HEK293T (cell line): ENCODE results near the gene RAB6B.

ENCODE experiments used
- L3MBTL2 ChIP-seq: fragments of 450-650 bp; conservative IDR thresholded peaks from 2 replicates; pipeline ENCODE4 v1.6.1; 2016; ENCODE audit warnings: mild to moderate bottlenecking
- NFRKB ChIP-seq: fragments of 450-650 bp; IDR thresholded peaks from 2 replicates; pipeline ENCODE4 v1.6.1; 2016; ENCODE audit warnings: mild to moderate bottlenecking, moderate library complexity
- SP1 ChIP-seq: fragments of 450-650 bp; IDR thresholded peaks from 2 replicates; pipeline ENCODE4 v1.6.1; 2017
- SUZ12 ChIP-seq: fragments of 450-650 bp; IDR thresholded peaks from 2 replicates; pipeline ENCODE4 v1.6.1; 2016; ENCODE audit warnings: mild to moderate bottlenecking

GRCh38 chr3:133927540-133928066, 31.9 kb upstream of the RAB6B start:
- TF ChIP-seq NFRKB (no peak), L3MBTL2 (no peak), SUZ12 (no peak), SP1 (no peak)
